Natural killer cell (primary cell): Measurements from ENCODE around the gene KIFAP3. TPM values are rescaled to one million over a fixed set of nuclear protein-coding genes. Genes with fewer than 3 reads are reported as not detected.
"Not testable (repeated sequence)": the region's sequence is repeated elsewhere in the genome, so short reads cannot be mapped to it uniquely, and the experiment has no call there.

Source experiments
- ATAC-seq, 3 donors: fragments of 150-1000 bp in 2 of 3; fragments of 200-7000 bp in 1 of 3; cut with Tn5 transposase; 1 replicate in 1 of 3; 2 replicates in 2 of 3; pipeline ENCODE4 v1.10.0; 2021; ENCODE audit warnings: mild to moderate bottlenecking in 2 of 3, moderate library complexity in 2 of 3
- DNase-seq, 2 donors: peaks; one replicate each; pipeline versions ENCODE4 v3.0.0 to v3.0.0-alpha.2; 2013 to 2021; ENCODE audit warnings: mixed read lengths in 1 of 2
- H3K27ac ChIP-seq: one replicate; pipeline ENCODE4 v1.5.1; 2013; ENCODE audit warnings: mild to moderate bottlenecking, low read length
- H3K27me3 ChIP-seq: one replicate; pipeline ENCODE4 v1.6.1; 2013; ENCODE audit warnings: low read length; ENCODE audit not compliant: control insufficient read depth, insufficient read depth
- H3K36me3 ChIP-seq: one replicate; pipeline ENCODE4 v1.6.1; 2013; ENCODE audit warnings: low read length; ENCODE audit not compliant: control insufficient read depth, insufficient read depth
- H3K4me1 ChIP-seq: one replicate; pipeline ENCODE4 v1.6.1; 2013; ENCODE audit warnings: low read length; ENCODE audit not compliant: control insufficient read depth, insufficient read depth
- H3K4me3 ChIP-seq: one replicate; pipeline ENCODE4 v1.5.1; 2013; ENCODE audit warnings: low read length
- H3K9me3 ChIP-seq: one replicate; pipeline ENCODE4 v1.6.1; 2013; ENCODE audit warnings: low read length; ENCODE audit not compliant: control insufficient read depth, insufficient read depth
- H3K27ac Mint-ChIP-seq, 2 donors: one replicate each; pipeline ENCODE4 v1.8.0; 2022; ENCODE audit warnings: mild to moderate bottlenecking in 2 of 2, mixed read lengths in 2 of 2, moderate library complexity in 1 of 2
- H3K27me3 Mint-ChIP-seq, 2 donors: one replicate each; pipeline ENCODE4 v1.8.0; 2022; ENCODE audit warnings: low read depth in 2 of 2, mixed read lengths in 2 of 2
- H3K36me3 Mint-ChIP-seq: one replicate; pipeline ENCODE4 v1.8.0; 2022; ENCODE audit warnings: mixed read lengths
- H3K4me1 Mint-ChIP-seq, 2 donors: one replicate each; pipeline ENCODE4 v1.8.0; 2022; ENCODE audit warnings: mixed read lengths in 2 of 2
- H3K4me3 Mint-ChIP-seq: one replicate; pipeline ENCODE4 v1.8.0; 2022; ENCODE audit warnings: mild to moderate bottlenecking, moderate library complexity, mixed read lengths
- H3K9me3 Mint-ChIP-seq, 2 donors: one replicate each; pipeline ENCODE4 v1.8.0; 2022; ENCODE audit warnings: mixed read lengths in 2 of 2
- WGBS: methylation state at CpG from one replicate; pipeline ENCODE4 v1.1.7; 2013; ENCODE audit warnings: missing lambda C conversion rate; ENCODE audit not compliant: insufficient coverage; 5-methylcytosine and 5-hydroxymethylcytosine counted together
- intact Hi-C: fragments of 100-400 bp; cut with micrococcal nuclease; formaldehyde crosslinking; loops from one replicate; pipeline ENCODE4 v1.14.2; 2022
- total RNA-seq, 4 donors: library from RNA; stranded (reverse); fragments of 120-200 nt in 1 of 4; gene quantifications; one replicate each; pipeline versions ENCODE4 v1.2.3 to v1.2.4, GENCODE V29; 2013 to 2022
- TF ChIP-seq, protein P1 (sequence below): fragments of 200-600 bp; IDR thresholded peaks from one replicate; pipeline ENCODE4 v1.8.0; 2022; ENCODE audit warnings: antibody characterized with exemption

The KIFAP3 gene
- total RNA-seq, 3 donors from 2014 or later (not counting 1 experiment from before 2014, with no cell fraction given), result 31.0 to 34.3 (median 33.7) TPM

DNA sequence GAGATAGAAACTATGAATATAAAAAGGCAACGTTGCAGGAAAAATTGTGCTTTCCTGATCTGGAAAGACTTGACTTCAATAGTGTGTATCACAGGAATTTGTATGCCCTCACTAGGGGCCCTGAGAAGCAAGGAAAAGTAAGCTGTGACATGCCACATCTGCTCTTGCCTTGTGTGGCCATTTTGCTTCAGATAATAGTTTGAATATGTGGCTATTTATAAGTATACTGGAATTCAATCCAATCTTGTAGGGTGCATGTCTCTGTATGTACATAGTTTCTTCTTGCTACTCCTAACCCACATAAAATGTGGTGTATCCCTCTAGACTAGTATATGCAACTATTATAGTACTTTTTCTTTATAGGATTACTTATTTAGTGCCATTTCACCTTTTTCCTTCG, 149.7 kb downstream of the KIFAP3 start:
- DNase-seq (no peak), ATAC-seq (no peak)
- Mint-ChIP-seq H3K4me3 (no peak overlapping the region), H3K36me3 (peaks cover 5% of the 10 kb centered on the region), H3K27ac (no peak overlapping the region), H3K4me1 (peaks cover 0 to 14% of the 10 kb centered on the region in 2 donors), H3K9me3 (no peaks in the 10 kb centered on the region), H3K27me3 (no peaks in the 10 kb centered on the region)
- WGBS, result 100% methylated on average over 1 of the region's 2 CpGs
- Histone ChIP-seq H3K9me3 (no peaks in the 10 kb centered on the region), H3K4me3 (no peak overlapping the region), H3K27me3 (no peaks in the 10 kb centered on the region), H3K27ac (no peak overlapping the region), H3K36me3 (peaks cover 12% of the 10 kb centered on the region), H3K4me1 (no peaks in the 10 kb centered on the region)
- intact Hi-C loops, result no loop called here
- TF ChIP-seq, protein P1, sequence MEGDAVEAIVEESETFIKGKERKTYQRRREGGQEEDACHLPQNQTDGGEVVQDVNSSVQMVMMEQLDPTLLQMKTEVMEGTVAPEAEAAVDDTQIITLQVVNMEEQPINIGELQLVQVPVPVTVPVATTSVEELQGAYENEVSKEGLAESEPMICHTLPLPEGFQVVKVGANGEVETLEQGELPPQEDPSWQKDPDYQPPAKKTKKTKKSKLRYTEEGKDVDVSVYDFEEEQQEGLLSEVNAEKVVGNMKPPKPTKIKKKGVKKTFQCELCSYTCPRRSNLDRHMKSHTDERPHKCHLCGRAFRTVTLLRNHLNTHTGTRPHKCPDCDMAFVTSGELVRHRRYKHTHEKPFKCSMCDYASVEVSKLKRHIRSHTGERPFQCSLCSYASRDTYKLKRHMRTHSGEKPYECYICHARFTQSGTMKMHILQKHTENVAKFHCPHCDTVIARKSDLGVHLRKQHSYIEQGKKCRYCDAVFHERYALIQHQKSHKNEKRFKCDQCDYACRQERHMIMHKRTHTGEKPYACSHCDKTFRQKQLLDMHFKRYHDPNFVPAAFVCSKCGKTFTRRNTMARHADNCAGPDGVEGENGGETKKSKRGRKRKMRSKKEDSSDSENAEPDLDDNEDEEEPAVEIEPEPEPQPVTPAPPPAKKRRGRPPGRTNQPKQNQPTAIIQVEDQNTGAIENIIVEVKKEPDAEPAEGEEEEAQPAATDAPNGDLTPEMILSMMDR, result no peak

DNA sequence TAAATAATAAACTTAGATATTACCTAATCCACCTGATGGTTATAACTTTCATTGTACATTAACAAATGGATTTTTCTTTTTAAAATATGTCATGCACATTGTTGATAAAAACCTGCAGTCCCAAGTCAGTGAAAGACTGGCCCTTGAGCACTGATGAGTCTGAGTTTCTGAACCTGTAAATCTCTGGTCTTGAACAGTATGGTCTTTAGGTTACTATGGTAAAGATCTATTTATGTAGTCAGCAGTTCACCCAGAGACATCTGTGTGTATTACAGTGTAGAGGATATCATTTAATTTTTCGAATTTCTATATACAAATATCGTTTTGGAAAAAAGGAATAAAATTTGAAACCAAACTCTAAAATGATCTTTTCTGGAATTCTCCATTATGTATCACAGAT, 150.4 kb downstream of the KIFAP3 start:
- intact Hi-C loops, result no loop called here
- H3K27ac ChIP-seq, result no peak overlapping the region
- ATAC-seq (no peak), DNase-seq (no peak)
- H3K36me3 ChIP-seq, result peaks cover 12% of the 10 kb centered on the region
- TF ChIP-seq, protein P1, result no peak
- Mint-ChIP-seq H3K4me3 (no peak overlapping the region), H3K27me3 (no peaks in the 10 kb centered on the region), H3K4me1 (peaks cover under 1 to 14% of the 10 kb centered on the region in 2 donors), H3K9me3 (no peaks in the 10 kb centered on the region), H3K27ac (no peak overlapping the region), H3K36me3 (peaks cover 5% of the 10 kb centered on the region)
- H3K27me3 ChIP-seq, result no peaks in the 10 kb centered on the region
- H3K4me1 ChIP-seq, result peaks cover 4% of the 10 kb centered on the region
- WGBS, result no CpG with 5 or more reads among the region's 2 CpGs
- H3K9me3 ChIP-seq, result no peaks in the 10 kb centered on the region
- no peak overlapping the region for H3K4me3 ChIP-seq

DNA sequence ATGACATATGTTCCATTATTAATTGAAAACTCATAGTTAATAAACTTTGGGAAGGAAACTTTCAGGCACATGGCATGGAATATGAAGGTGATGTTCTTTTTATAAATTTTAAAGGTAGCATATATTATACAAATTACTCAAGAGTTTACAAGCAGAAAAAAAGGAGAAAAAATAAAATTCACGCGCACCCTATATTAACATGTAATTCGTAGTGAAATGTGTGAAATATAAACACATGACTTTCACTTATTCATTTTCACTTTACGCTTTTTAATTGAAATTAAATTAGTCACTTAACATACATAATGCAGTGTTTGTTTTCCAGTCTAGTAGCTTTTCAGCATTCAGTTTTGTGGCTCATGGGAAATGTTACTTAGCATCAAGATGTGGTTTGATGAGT, 153.4 kb downstream of the KIFAP3 start:
- Mint-ChIP-seq H3K27ac (no peak overlapping the region), H3K27me3 (no peaks in the 10 kb centered on the region), H3K36me3 (peaks cover 5% of the 10 kb centered on the region), H3K4me1 (peaks cover 14 to 19% of the 10 kb centered on the region in 2 donors), H3K9me3 (no peaks in the 10 kb centered on the region), H3K4me3 (no peak overlapping the region)
- no peak for DNase-seq
- WGBS, result no CpG with 5 or more reads among the region's 4 CpGs
- no peak overlapping the region for H3K27ac ChIP-seq
- intact Hi-C loops, result no loop called here
- no peaks in the 10 kb centered on the region for H3K27me3 ChIP-seq
- ATAC-seq, result no peak
- H3K36me3 ChIP-seq, result peaks cover 14% of the 10 kb centered on the region
- TF ChIP-seq, protein P1, result no peak
- no peak overlapping the region for H3K4me3 ChIP-seq
- no peaks in the 10 kb centered on the region for H3K9me3 ChIP-seq
- H3K4me1 ChIP-seq, result peaks cover 17% of the 10 kb centered on the region

DNA sequence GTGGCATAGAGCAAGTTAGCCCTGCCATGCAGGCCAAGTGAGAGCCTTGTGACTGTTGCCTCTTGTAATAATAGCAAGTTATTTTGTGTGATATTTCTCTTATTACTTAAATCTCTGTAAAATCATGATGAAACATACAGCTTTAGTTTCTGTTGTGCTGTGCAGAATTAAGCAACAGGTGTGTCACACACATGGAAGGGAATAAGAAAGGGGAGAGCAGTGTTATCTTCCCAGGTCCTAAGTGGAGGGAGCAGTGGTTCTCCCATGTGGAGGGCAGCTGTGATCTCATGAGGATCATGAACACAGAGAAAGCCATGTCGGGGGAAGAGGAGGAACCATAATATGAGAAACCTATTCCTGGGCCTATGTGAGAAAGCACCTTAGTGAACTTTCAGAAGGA, 155.6 kb downstream of the KIFAP3 start:
- H3K27ac Mint-ChIP-seq, result peak overlapping the region; percentile 5 to 46
- H3K36me3 Mint-ChIP-seq, result peaks cover 5% of the 10 kb centered on the region
- Histone ChIP-seq H3K4me1 (peaks cover 17% of the 10 kb centered on the region), H3K9me3 (no peaks in the 10 kb centered on the region), H3K36me3 (peaks cover 12% of the 10 kb centered on the region), H3K4me3 (no peak overlapping the region), H3K27ac (no peak overlapping the region), H3K27me3 (no peaks in the 10 kb centered on the region)
- ATAC-seq (no peak), DNase-seq (no peak)
- no peaks in the 10 kb centered on the region for H3K27me3 Mint-ChIP-seq
- TF ChIP-seq, protein P1, result no peak
- 95% methylated on average over 1 of the region's 1 CpG for WGBS
- peak overlapping the region; percentile 21 for H3K4me3 Mint-ChIP-seq
- intact Hi-C loops, result no loop called here
- H3K4me1 Mint-ChIP-seq, result peaks cover 14% of the 10 kb centered on the region in 2 donors
- H3K9me3 Mint-ChIP-seq, result no peaks in the 10 kb centered on the region

DNA sequence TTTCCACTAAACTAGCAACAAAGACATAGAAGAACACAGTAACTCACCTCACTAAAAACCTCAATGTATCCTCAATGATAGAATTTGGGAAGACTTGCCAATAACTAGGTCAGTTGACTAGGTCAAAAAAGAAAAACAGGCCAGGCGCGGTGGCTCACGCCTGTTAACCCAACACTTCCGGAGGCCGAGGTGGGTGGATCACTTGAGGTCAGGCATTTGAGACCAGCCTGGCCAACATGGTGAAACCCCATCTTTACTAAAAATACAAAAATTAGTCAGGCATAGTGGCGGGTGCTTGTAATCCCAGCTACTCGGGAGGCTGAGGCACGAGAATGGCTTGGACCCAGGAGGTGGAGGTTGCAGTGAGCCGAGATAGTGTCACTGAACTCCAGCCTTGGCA, 156.3 kb downstream of the KIFAP3 start:
- Mint-ChIP-seq H3K4me3 (peak overlapping the region; percentile 21), H3K27ac (peak overlapping the region; percentile 5 to 46), H3K4me1 (peaks cover 14% of the 10 kb centered on the region in 2 donors)
- H3K9me3 ChIP-seq, ATAC-seq, H3K36me3 Mint-ChIP-seq, H3K27ac ChIP-seq, DNase-seq, H3K27me3 ChIP-seq, H3K9me3 Mint-ChIP-seq, intact Hi-C loops, H3K27me3 Mint-ChIP-seq, H3K4me3 ChIP-seq: not testable (repeated sequence)
- peaks cover 17% of the 10 kb centered on the region for H3K4me1 ChIP-seq
- peaks cover 12% of the 10 kb centered on the region for H3K36me3 ChIP-seq
- 60% methylated on average over 7 of the region's 9 CpGs for WGBS
